Heart left ventricle (tissue), 16 donors: ENCODE measurements around the gene NAA38. TPM values are rescaled to one million over a fixed set of nuclear protein-coding genes. Genes with fewer than 3 reads are reported as not detected.
A peak's percentile ranks its signal among the peaks of the same experiment; 100 is the strongest.

Experiments used
- ATAC-seq, 4 donors: fragments of 200-7000 bp; cut with Tn5 transposase; one replicate each; pipeline ENCODE4 v1.9.1; 2020 to 2022; ENCODE audit warnings: moderate library complexity in 4 of 4, mild to moderate bottlenecking in 3 of 4, moderate number of reproducible peaks in 1 of 4
- DNase-seq, 5 donors: peaks; one replicate each; pipeline ENCODE4 v3.0.0-alpha.2; 2020
- H3K27ac ChIP-seq, 12 donors: fragments of 200-600 bp; sonication (generic) in 4 of 12; one replicate each; pipeline versions ENCODE4 v1.5.0 to v1.8.0; 2016 to 2022; ENCODE audit warnings: mild to moderate bottlenecking in 2 of 12
- H3K27me3 ChIP-seq, 9 donors: fragments of 200-600 bp; sonication (generic) in 2 of 9; one replicate each; pipeline versions ENCODE4 v1.5.1 to v1.8.0; 2016 to 2022; ENCODE audit warnings: mild to moderate bottlenecking in 3 of 9
- H3K36me3 ChIP-seq, 9 donors: fragments of 200-600 bp; sonication (generic) in 2 of 9; one replicate each; pipeline versions ENCODE4 v1.5.0 to v1.8.0; 2018 to 2022; ENCODE audit warnings: mild to moderate bottlenecking in 2 of 9
- H3K4me1 ChIP-seq, 12 donors: fragments of 200-600 bp; sonication (generic) in 4 of 12; one replicate each; pipeline versions ENCODE4 v1.5.0 to v1.8.0; 2016 to 2022; ENCODE audit warnings: mild to moderate bottlenecking in 3 of 12
- H3K4me3 ChIP-seq, 12 donors: fragments of 200-600 bp; sonication (generic) in 4 of 12; one replicate each; pipeline versions ENCODE4 v1.5.0 to v1.8.0; 2017 to 2022; ENCODE audit warnings: mild to moderate bottlenecking in 9 of 12, moderate library complexity in 4 of 12
- H3K9me3 ChIP-seq, 12 donors: fragments of 200-600 bp; sonication (generic) in 4 of 12; one replicate each; pipeline versions ENCODE4 v1.5.0 to v1.8.0; 2016 to 2022; ENCODE audit warnings: mild to moderate bottlenecking in 1 of 12
- POLR2A ChIP-seq, 2 donors: fragments of 450-650 bp; IDR thresholded peaks; one replicate each; pipeline ENCODE4 v1.6.1; 2017; ENCODE audit warnings: antibody characterized with exemption in 2 of 2, mild to moderate bottlenecking in 2 of 2, moderate library complexity in 2 of 2
- WGBS, 4 donors: extraction: QIAGEN DNeasy Blood & Tissue Kit in 2 of 4; methylation state at CpG; one replicate each; pipeline versions ENCODE4 v1.1.5 to v1.1.7; 2013 to 2018; 5-methylcytosine and 5-hydroxymethylcytosine counted together
- intact Hi-C, 10 donors: fragments of 100-400 bp; cut with DNase I; formaldehyde crosslinking; loops; one replicate each; pipeline versions ENCODE4 v1.11.1 to v1.14.2; 2022
- polyA plus RNA-seq, 2 donors: library from polyadenylated mRNA; stranded (reverse); fragments of 200-250 nt; gene quantifications; one replicate each; pipeline ENCODE4 v1.2.3, GENCODE V29; 2013
- total RNA-seq, 9 donors: library from RNA; depleted of rRNA in 2 of 9; stranded (reverse); fragments of >200 nt in 2 of 9; fragmentation: NEBNext Ultra II Directional in 3 of 9; extraction: Animal tissue kit (Norgen Biotek cat#: 25700) in 3 of 9; gene quantifications; one replicate each; pipeline versions ENCODE4 v1.1.0 to v1.2.4, GENCODE V29; 2016 to 2023
- TF ChIP-seq, protein P1 (sequence below), 12 donors: fragments of 200-600 bp; sonication (generic) in 4 of 12; IDR thresholded peaks; one replicate each; pipeline versions ENCODE4 v1.5.0 to v1.8.0; 2018 to 2022; ENCODE audit warnings: antibody characterized with exemption in 12 of 12, mild to moderate bottlenecking in 5 of 12
- donor health status: ischemic (EF 13 %, LVEDD 7.1; RV severe dilation, severe dysfunction).
- donor health status: healthy with polysubstance abuse.
- donor health status: DM: no; HTN: yes; CAD: no.
- donor health status: DM: no; HTN: no; CAD: no.
- donor health status: ischemic (EF 25% LVEDD 6.9; RV normal size, moderate dysfunction).
- donor health status: ischemic (EF 25% LVEDD 5.7; RV mildly dilated, moderate dysfunction).
- donor health status: healthy.
- donor health status: DM: yes; HTN: yes; CAD: no.
- donor health status: ischemic (EF 35%, LVEDD 5.7; RV mildly dilated, moderate dysfunction).
- donor health status: nonischemic (EF 11% LVEDD 7.7; RV severe dilation, severe dysfunction).
- donor health status: DM: yes; HTN: yes; CAD: no.
- donor health status: PGD.
- donor health status: ischemic (EF 29% LVEDD 5.4; RV normal size, mild dysfunction).
- donor health status: nonischemic (EF 23%, LVEDD 6.1; RV moderate dilation, normal function).

Gene NAA38
- total and polyA plus RNA-seq, 11 donors: 60.9 to 179 (median 74.2) TPM

DNA sequence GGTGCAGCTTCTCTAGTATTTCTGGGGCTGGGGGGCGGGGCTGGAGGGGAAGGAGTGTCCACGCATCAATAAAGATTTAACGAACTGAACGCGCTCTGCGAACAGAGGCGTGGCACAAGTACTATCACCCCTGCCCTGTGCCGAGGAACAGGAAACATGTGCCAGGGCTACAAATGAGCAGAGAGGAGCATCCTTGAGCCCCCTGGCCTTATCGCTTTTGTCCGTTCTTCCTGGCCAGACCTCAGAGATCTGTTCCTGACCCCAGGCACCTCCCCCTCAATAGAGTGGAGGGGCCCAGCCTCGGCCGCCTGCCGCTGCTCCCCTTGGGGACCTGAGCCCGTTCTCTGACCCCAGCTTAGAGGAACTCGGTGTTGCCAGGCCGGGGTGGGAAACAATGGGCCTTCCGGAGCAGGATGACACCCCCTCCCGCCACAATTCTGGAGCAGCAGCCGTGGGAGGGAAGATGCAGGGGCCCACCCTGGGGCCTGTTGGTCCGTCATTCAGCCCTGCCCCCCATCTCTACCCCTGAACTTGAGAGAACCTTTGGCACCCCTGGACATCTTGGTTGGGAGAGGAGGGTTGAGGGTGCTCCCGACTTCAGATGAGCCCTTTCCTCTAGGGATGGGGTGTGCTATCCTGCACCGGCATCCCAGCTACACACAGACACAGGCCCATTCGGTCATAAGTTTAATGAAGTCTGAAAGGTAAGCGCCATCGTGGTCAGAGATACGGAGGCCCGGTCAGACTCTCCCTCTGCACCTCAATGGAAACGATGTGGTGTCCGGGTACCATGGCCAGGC lies 1.1 kb downstream of the NAA38 start:
- H3K4me3 ChIP-seq: peak overlapping the region; percentile 9 to 85 (median 68)
- no peaks in the 10 kb centered on the region for H3K27me3 ChIP-seq
- intact Hi-C loops: loop anchor here in 8 of 10 donors (2.0 to 10.0 kb wide), 9 partner anchors 19 to 299 kb away; partner anchors contain the start of genes KDM6B (in 2 of the 8), CHD3 (in 1 of the 8), KCNAB3 (in 1 of the 8) and PER1 (in 1 of the 8)
- no peaks in the 10 kb centered on the region for H3K9me3 ChIP-seq
- WGBS, 4 donors: 7 to 23% (median 14%) methylated on average over 21 to 29 of the region's 29 CpGs
- peak in 1 of 2 donors; percentile 28 for TF ChIP-seq POLR2A (IDR thresholded peaks at IDR 0.05)
- TF ChIP-seq, protein P1, sequence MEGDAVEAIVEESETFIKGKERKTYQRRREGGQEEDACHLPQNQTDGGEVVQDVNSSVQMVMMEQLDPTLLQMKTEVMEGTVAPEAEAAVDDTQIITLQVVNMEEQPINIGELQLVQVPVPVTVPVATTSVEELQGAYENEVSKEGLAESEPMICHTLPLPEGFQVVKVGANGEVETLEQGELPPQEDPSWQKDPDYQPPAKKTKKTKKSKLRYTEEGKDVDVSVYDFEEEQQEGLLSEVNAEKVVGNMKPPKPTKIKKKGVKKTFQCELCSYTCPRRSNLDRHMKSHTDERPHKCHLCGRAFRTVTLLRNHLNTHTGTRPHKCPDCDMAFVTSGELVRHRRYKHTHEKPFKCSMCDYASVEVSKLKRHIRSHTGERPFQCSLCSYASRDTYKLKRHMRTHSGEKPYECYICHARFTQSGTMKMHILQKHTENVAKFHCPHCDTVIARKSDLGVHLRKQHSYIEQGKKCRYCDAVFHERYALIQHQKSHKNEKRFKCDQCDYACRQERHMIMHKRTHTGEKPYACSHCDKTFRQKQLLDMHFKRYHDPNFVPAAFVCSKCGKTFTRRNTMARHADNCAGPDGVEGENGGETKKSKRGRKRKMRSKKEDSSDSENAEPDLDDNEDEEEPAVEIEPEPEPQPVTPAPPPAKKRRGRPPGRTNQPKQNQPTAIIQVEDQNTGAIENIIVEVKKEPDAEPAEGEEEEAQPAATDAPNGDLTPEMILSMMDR (IDR thresholded peaks at IDR 0.05): no peak
- H3K27ac ChIP-seq: peak overlapping the region; percentile 74 to 97 (median 92)
- ATAC-seq (peak; percentile 1 to 43 (median 6)), DNase-seq (peak; percentile 86 to 89 (median 86))
- H3K36me3 ChIP-seq: peaks cover 0 to 50% (median 37%) of the 10 kb centered on the region in 9 donors
- peaks cover 0 to 53% (median 38%) of the 10 kb centered on the region in 12 donors for H3K4me1 ChIP-seq

DNA sequence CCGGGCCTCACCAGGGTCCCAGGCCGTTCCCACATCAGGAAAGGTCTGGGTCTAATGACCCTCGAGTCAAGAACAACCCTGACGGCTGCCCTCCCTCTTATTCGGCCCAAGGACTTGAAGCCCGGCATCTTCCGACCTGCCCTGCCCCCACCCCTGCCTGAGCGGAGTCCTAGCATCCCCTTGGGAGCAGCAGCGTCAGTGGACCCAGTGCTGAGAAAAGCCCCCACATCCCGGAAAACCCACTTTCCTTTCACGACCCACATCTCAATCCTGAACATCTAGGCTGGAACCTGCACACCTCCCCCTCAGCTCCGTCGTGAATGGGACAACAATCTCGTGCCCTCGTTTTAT lies 1.7 kb downstream of the NAA38 start:
- peaks cover 0 to 53% (median 38%) of the 10 kb centered on the region in 12 donors for H3K4me1 ChIP-seq
- TF ChIP-seq POLR2A (IDR thresholded peaks at IDR 0.05): no peak
- TF ChIP-seq, protein P1 (IDR thresholded peaks at IDR 0.05): no peak
- H3K9me3 ChIP-seq: no peaks in the 10 kb centered on the region
- no peaks in the 10 kb centered on the region for H3K27me3 ChIP-seq
- DNase-seq (peak in 4 of 5 donors; percentile 55 to 64 (median 60)), ATAC-seq (no peak)
- peak overlapping the region; percentile 74 to 97 (median 92) for H3K27ac ChIP-seq
- H3K4me3 ChIP-seq: peak overlapping the region; percentile 33 to 85 (median 68)
- intact Hi-C loops: loop anchor here in 8 of 10 donors (2.0 to 10.0 kb wide), 9 partner anchors 19 to 299 kb away; partner anchors contain the start of genes KDM6B (in 2 of the 8), CHD3 (in 1 of the 8), KCNAB3 (in 1 of the 8) and PER1 (in 1 of the 8)
- H3K36me3 ChIP-seq: peaks cover 0 to 50% (median 42%) of the 10 kb centered on the region in 9 donors
- 23 to 28% (median 25%) methylated on average over 13 to 15 of the region's 15 CpGs for WGBS, 4 donors

DNA sequence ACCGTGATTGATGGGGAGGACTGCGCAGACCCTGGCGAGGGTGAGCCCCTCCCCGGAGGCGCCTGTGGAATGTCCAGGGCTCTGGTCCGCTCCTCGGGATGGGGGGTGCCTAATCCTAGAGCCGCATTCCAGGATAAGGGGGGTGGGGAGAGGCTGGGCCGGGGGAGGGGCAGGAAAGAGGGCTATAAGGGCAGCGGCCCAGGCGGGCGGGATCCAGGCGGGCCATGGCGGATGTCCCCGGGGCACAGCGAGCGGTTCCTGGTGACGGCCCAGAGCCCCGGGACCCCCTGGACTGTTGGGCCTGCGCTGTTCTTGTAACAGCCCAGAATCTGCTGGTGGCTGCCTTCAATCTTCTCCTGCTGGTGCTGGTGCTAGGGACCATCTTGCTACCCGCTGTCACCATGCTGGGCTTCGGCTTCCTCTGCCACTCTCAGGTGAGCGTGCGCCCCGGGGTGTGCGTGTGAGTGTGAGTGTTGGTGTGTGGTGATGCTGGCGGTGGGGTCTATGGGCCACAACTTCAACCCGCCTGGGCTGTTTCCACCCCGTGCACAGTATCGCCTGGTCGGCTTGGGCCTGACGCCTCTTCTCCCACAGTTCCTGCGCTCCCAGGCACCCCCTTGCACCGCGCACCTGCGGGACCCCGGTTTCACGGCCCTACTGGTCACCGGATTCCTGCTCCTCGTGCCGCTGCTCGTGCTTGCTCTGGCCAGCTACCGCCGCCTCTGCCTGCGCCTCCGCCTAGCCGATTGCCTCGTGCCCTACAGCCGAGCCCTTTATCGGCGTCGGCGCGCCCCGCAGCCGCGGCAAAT lies 2.3 kb downstream of the NAA38 start, which contains the start of gene TMEM88:
Gene TMEM88 (plus strand): TSS at position 216 of the 809 bp plus-strand sequence. CDS start 9 bp downstream, at position 225.
- Histone ChIP-seq H3K36me3 (peaks cover 3 to 50% (median 44%) of the 10 kb centered on the region in 9 donors), H3K27me3 (no peaks in the 10 kb centered on the region), H3K27ac (peak within 1 kb of the TSS; percentile 74 to 97 (median 92)), H3K4me3 (peak within 1 kb of the TSS; percentile 33 to 85 (median 68)), H3K4me1 (peaks cover 0 to 53% (median 38%) of the 10 kb centered on the region in 12 donors), H3K9me3 (no peaks in the 10 kb centered on the region)
- intact Hi-C loops: loop anchor here in 9 of 10 donors (5.0 to 10.0 kb wide), 7 partner anchors 33 to 300 kb away; partner anchors contain the start of genes KCNAB3 (in 1 of the 9), PER1 (in 1 of the 9), TP53 (in 1 of the 9) and WRAP53 (in 1 of the 9)
- 39 to 45% (median 41%) methylated on average over 35 to 57 of the region's 57 CpGs for WGBS, 4 donors
- TF ChIP-seq, protein P1 (IDR thresholded peaks at IDR 0.05): no peak
- TF ChIP-seq POLR2A (IDR thresholded peaks at IDR 0.05): peak in 1 of 2 donors; percentile 51
- ATAC-seq (no peak), DNase-seq (peak in 3 of 5 donors; percentile 60 to 68 (median 67))
